OCI-LY7 (cell line): Measurements from ENCODE around the gene CASP10. TPM values are rescaled to one million over a fixed set of nuclear protein-coding genes. Genes with fewer than 3 reads are reported as not detected.

ENCODE experiments used
- BruUV-seq: library from RNA; stranded (reverse); fragments of 400-500 nt; replicated peaks from 2 replicates; lab custom pipeline; 2021; lab: Mats Ljungman, UMichigan
- CTCF ChIA-PET: fragments of 300-600 bp; sonication (Branson Sonifier 250); formaldehyde crosslinking; loops from one replicate; lab custom pipeline; 2022; ENCODE audit warnings: antibody characterized with exemption; ENCODE audit not compliant: unreplicated experiment; lab: Charles Lee
- POLR2A ChIA-PET: fragments of 300-600 bp; sonication (Branson Sonifier 250); formaldehyde crosslinking; loops from one replicate; lab custom pipeline; 2022; ENCODE audit warnings: antibody characterized with exemption; lab: Charles Lee
- DNase-seq: peaks from one replicate; pipeline ENCODE4 v3.0.0-alpha.2; 2015; ENCODE audit warnings: low spot score
- H2AFZ ChIP-seq: fragments of 200-600 bp; sonication (generic), shearing (Covaris generic); 2 replicates; pipeline ENCODE4 v1.6.1; 2014; ENCODE audit warnings: mild to moderate bottlenecking, antibody characterized with exemption, low read length, moderate library complexity
- H3K27ac ChIP-seq: fragments of 200-600 bp; sonication (generic); 2 replicates; pipeline ENCODE4 v1.5.1; 2014; ENCODE audit warnings: mixed run types, low read depth, mild to moderate bottlenecking, moderate library complexity, low read length, inconsistent platforms; ENCODE audit not compliant: poor library complexity, severe bottlenecking
- H3K36me3 ChIP-seq: fragments of 200-600 bp; sonication (generic); 2 replicates; pipeline ENCODE4 v1.6.1; 2014; ENCODE audit warnings: mild to moderate bottlenecking, antibody characterized with exemption, low read length, moderate library complexity, mixed read lengths; ENCODE audit not compliant: insufficient read depth
- H3K4me1 ChIP-seq: fragments of 200-600 bp; sonication (generic); 2 replicates; pipeline ENCODE4 v1.5.1; 2014; ENCODE audit warnings: mild to moderate bottlenecking, low read length; ENCODE audit not compliant: insufficient read depth, poor library complexity, severe bottlenecking
- H3K4me2 ChIP-seq: fragments of 200-600 bp; sonication (generic); 2 replicates; pipeline ENCODE4 v1.6.1; 2014; ENCODE audit warnings: mild to moderate bottlenecking, low read length
- H3K4me3 ChIP-seq: fragments of 200-600 bp; sonication (generic); 2 replicates; pipeline ENCODE4 v1.5.1; 2014; ENCODE audit warnings: mild to moderate bottlenecking, low read depth, low read length; ENCODE audit not compliant: poor library complexity, severe bottlenecking
- H3K79me2 ChIP-seq: fragments of 200-600 bp; sonication (generic); 2 replicates; pipeline ENCODE4 v1.6.1; 2016; ENCODE audit warnings: low read depth, mild to moderate bottlenecking, low read length, moderate library complexity, mixed read lengths; ENCODE audit not compliant: insufficient read depth
- H3K9me2 ChIP-seq: fragments of 200-600 bp; sonication (generic); 2 replicates; pipeline ENCODE4 v1.6.1; 2016; ENCODE audit warnings: mild to moderate bottlenecking, low read length, mixed read lengths; ENCODE audit not compliant: insufficient read depth
- H3K9me3 ChIP-seq: fragments of 200-600 bp; sonication (generic); 2 replicates; pipeline ENCODE4 v1.6.1; 2014; ENCODE audit warnings: mild to moderate bottlenecking, mixed run types, low read length, mixed read lengths
- H4K20me1 ChIP-seq: fragments of 200-600 bp; sonication (generic); 2 replicates; pipeline ENCODE4 v1.6.1; 2014; ENCODE audit warnings: mild to moderate bottlenecking, antibody characterized with exemption, low read length, moderate library complexity, mixed read lengths; ENCODE audit not compliant: insufficient read depth
- CTCF ChIP-seq: fragments of 200-600 bp; sonication (generic); conservative IDR thresholded peaks from 2 replicates; pipeline ENCODE4 v1.5.1; 2014; ENCODE audit warnings: mild to moderate bottlenecking, antibody characterized with exemption, low read length, moderate library complexity, mixed read lengths
- EZH2phosphoT487 ChIP-seq: fragments of 200-600 bp; sonication (generic); IDR thresholded peaks from 2 replicates; pipeline ENCODE4 v1.6.1; 2018; ENCODE audit warnings: low read depth, borderline replicate concordance, mild to moderate bottlenecking, mixed run types, antibody characterized with exemption, low read length, moderate library complexity, mixed read lengths
- intact Hi-C: fragments of 100-400 bp; cut with micrococcal nuclease; formaldehyde crosslinking; loops from one replicate; pipeline ENCODE4 v1.10.0; 2022; ENCODE audit not compliant: unreplicated experiment
- total RNA-seq, 2 experiments: library from RNA; depleted of rRNA in 1 of 2; stranded (reverse); fragments of >200 nt in 1 of 2; shearing (Covaris generic) in 1 of 2; gene quantifications; 2 replicates each; pipeline ENCODE4 v1.2.3, GENCODE V29; 2014 to 2022

The CASP10 gene
- total RNA-seq, 2 experiments from 2014 or later = 0.51 to 1.2 TPM

- H2AFZ ChIP-seq = no peak overlapping the region
- POLR2A ChIA-PET = interaction anchor here (1.2 kb wide), 1 partner anchor 36 kb away, joined by 7 read pairs; no protein-coding TSS in a partner anchor
- no peaks in the 10 kb centered on the region for H3K9me2 ChIP-seq
- intact Hi-C loops = no loop called here
- no peaks in the 10 kb centered on the region for H3K9me3 ChIP-seq
- no peak overlapping the region for H3K27ac ChIP-seq
- no peaks in the 10 kb centered on the region for H4K20me1 ChIP-seq
- CTCF ChIA-PET = interaction anchor here (1.7 kb wide), 1 partner anchor 36 kb away, joined by 6 read pairs; no protein-coding TSS in a partner anchor
- no peak for DNase-seq
- no peaks in the 10 kb centered on the region for H3K79me2 ChIP-seq
- peaks cover 8% of the 10 kb centered on the region for H3K4me1 ChIP-seq
- BruUV-seq = no TSS peak
- no peaks in the 10 kb centered on the region for H3K36me3 ChIP-seq
- H3K4me3 ChIP-seq = no peak overlapping the region
- TF ChIP-seq EZH2phosphoT487 (no peak), CTCF (no peak)
- H3K4me2 ChIP-seq = no peak overlapping the region
These were observed 13.1 kb downstream of the CASP10 start for GRCh38 chr2:201196003-201196402.

GRCh38 chr2:201196803-201197202 lies 13.9 kb downstream of the CASP10 start:
- H3K79me2 ChIP-seq = no peaks in the 10 kb centered on the region
- ChIA-PET CTCF (no interaction called here), POLR2A (interaction anchor here (0.7 to 1.2 kb wide), 2 partner anchors 35 to 207 kb away, joined by 3 to 7 read pairs; no protein-coding TSS in a partner anchor)
- no peak for DNase-seq
- H3K4me1 ChIP-seq = peaks cover 8% of the 10 kb centered on the region
- intact Hi-C loops = no loop called here
- BruUV-seq = no TSS peak
- H3K9me2 ChIP-seq = no peaks in the 10 kb centered on the region
- no peaks in the 10 kb centered on the region for H4K20me1 ChIP-seq
- no peak overlapping the region for H2AFZ ChIP-seq
- no peaks in the 10 kb centered on the region for H3K36me3 ChIP-seq
- no peaks in the 10 kb centered on the region for H3K9me3 ChIP-seq
- H3K27ac ChIP-seq = no peak overlapping the region
- H3K4me2 ChIP-seq = no peak overlapping the region
- H3K4me3 ChIP-seq = no peak overlapping the region
- TF ChIP-seq CTCF = no peak
- no peak for TF ChIP-seq EZH2phosphoT487

GRCh38 chr2:201197781-201198180 lies 14.8 kb downstream of the CASP10 start:
- no peak overlapping the region for H3K27ac ChIP-seq
- POLR2A ChIA-PET = no interaction called here
- DNase-seq = no peak
- CTCF ChIA-PET = no interaction called here
- H3K9me3 ChIP-seq = no peaks in the 10 kb centered on the region
- no peaks in the 10 kb centered on the region for H3K9me2 ChIP-seq
- no peak overlapping the region for H3K4me3 ChIP-seq
- no peak overlapping the region for H3K4me2 ChIP-seq
- no TSS peak for BruUV-seq
- no peaks in the 10 kb centered on the region for H4K20me1 ChIP-seq
- H3K36me3 ChIP-seq = no peaks in the 10 kb centered on the region
- TF ChIP-seq CTCF (peak; percentile 37), EZH2phosphoT487 (no peak)
- H3K79me2 ChIP-seq = no peaks in the 10 kb centered on the region
- intact Hi-C loops = no loop called here
- H2AFZ ChIP-seq = no peak overlapping the region
- H3K4me1 ChIP-seq = peaks cover 8% of the 10 kb centered on the region
